Eye (tissue), 1 donor: ENCODE results near the gene UCN.
"Not testable (repeated sequence)": the region's sequence is repeated elsewhere in the genome, so short reads cannot be mapped to it uniquely, and the experiment has no call there.

Experiments used
- DNase-seq: peaks from one replicate; pipeline ENCODE4 v3.0.0-alpha.2; 2015

Gene UCN

GRCh38 chr2:27313882-27314645 is 5.8 kb upstream of the UCN start:
- DNase-seq: no peak

GRCh38 chr2:27312152-27312551 is 3.9 kb upstream of the UCN start:
- no peak for DNase-seq

GRCh38 chr2:27309651-27310050 is 1.4 kb upstream of the UCN start:
- DNase-seq: no peak

- DNase-seq: peak; percentile 57
Observed at GRCh38 chr2:27307545-27308358, 493 bp downstream of the UCN start.

- peak; percentile 9 for DNase-seq
Observed at GRCh38 chr2:27307287-27307544, 1.0 kb downstream of the UCN start.

GRCh38 chr2:27306573-27307286 is 1.5 kb downstream of the UCN start:
- peak; percentile 41 for DNase-seq

- no peak for DNase-seq
Observed at GRCh38 chr2:27306136-27306535, 2.1 kb downstream of the UCN start.

GRCh38 chr2:27305516-27305915 is 2.7 kb downstream of the UCN start:
- DNase-seq: no peak

- DNase-seq: no peak
Observed at GRCh38 chr2:27304488-27305240, 3.6 kb downstream of the UCN start.

GRCh38 chr2:27303093-27304025 is 4.9 kb downstream of the UCN start:
- peak; percentile 72 for DNase-seq

GRCh38 chr2:27300606-27301005 is 7.6 kb downstream of the UCN start:
- not testable (repeated sequence) for DNase-seq

- no peak for DNase-seq
Observed at GRCh38 chr2:27298391-27299080, 9.7 kb downstream of the UCN start.

- no peak for DNase-seq
Observed at GRCh38 chr2:27297195-27297594, 11.1 kb downstream of the UCN start.

- no peak for DNase-seq
Observed at GRCh38 chr2:27296481-27296880, 11.8 kb downstream of the UCN start.

- DNase-seq: no peak
Observed at GRCh38 chr2:27294928-27295327, 13.3 kb downstream of the UCN start.

GRCh38 chr2:27291865-27292264 is 16.4 kb downstream of the UCN start:
- DNase-seq: no peak

GRCh38 chr2:27290549-27290948 is 17.7 kb downstream of the UCN start:
- no peak for DNase-seq

- DNase-seq: no peak
Observed at GRCh38 chr2:27288610-27289009, 19.6 kb downstream of the UCN start.

GRCh38 chr2:27285481-27285880 is 22.8 kb downstream of the UCN start:
- no peak for DNase-seq

GRCh38 chr2:27284996-27285395 is 23.2 kb downstream of the UCN start:
- no peak for DNase-seq

GRCh38 chr2:27282892-27283291 is 25.4 kb downstream of the UCN start:
- no peak for DNase-seq
